Activated CD8-positive, alpha-beta memory T cell treated with anti-CD3 and anti-CD28 coated beads for 24 hours (primary cell): ENCODE measurements around the gene HMX1.

ENCODE experiments used
- DNase-seq: peaks from one replicate; pipeline ENCODE4 v3.0.0-alpha.2; 2020

The HMX1 gene

GRCh38 chr4:8838961-8839431 is 32.6 kb downstream of the HMX1 start:
- peak; percentile 44 for DNase-seq

DNA sequence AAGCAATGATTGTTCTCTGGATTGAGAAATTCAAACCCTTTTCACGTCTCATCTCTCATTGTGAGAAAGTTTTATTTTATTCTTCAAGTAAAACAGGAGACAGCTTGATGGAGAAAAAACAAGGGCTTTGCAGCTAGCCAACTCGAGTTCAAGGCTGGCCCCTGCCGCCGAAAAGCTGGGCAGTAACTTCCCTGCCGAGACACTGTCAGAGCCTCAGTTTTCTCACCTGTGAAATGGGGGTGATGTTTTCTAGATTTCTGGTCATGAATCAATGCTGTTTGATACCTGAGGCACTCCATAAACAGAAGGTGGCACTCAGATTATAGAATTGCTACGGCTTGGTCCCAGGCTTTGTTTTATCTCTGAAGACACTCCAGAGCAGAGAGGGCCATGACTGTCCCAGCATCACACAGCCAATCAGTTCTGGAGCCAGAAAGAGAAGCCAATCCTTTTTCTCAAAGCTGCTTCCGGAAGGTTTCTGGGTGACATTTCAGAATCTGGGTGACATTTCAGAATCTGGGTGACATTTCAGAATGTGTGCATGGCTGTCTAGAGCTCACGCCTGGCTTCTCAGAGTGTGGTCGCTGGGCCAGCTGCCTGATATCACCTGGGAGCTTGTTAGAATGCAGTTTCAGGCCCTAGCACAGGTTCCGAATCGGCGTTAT is 33.2 kb downstream of the HMX1 start:
- DNase-seq: peak; percentile 3

DNA sequence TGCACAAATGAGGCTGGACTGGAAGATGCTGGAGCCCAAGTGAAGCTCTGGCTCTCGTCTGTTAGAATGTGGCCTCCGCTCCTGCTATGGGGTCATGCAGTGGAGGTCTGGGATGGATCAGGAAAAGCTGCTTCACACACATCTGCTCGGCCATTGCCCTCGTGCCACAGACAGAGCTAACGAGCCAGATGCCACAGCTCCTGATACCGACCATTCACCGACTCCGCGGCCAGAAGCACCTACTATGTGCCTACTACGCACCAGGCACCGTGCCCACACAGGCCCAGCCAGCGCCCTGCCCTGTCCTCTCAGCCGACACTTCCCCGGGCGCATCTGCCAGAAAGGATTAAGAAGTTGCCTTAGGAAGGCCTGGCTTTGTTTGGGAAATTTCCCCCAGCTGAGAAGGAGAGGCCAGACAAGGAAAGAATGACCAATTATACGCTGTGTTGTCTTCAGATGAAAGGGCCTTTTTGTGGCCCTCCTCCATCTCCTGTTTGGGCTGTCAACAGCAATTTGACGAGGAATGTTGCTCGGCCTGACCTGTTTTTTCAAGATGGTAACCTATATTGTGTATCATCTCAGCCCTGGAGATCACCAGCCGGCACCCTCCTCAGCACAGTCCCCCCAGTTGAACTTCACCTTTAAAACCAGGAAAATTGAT is 34.3 kb downstream of the HMX1 start:
- DNase-seq: peak; percentile 38

DNA sequence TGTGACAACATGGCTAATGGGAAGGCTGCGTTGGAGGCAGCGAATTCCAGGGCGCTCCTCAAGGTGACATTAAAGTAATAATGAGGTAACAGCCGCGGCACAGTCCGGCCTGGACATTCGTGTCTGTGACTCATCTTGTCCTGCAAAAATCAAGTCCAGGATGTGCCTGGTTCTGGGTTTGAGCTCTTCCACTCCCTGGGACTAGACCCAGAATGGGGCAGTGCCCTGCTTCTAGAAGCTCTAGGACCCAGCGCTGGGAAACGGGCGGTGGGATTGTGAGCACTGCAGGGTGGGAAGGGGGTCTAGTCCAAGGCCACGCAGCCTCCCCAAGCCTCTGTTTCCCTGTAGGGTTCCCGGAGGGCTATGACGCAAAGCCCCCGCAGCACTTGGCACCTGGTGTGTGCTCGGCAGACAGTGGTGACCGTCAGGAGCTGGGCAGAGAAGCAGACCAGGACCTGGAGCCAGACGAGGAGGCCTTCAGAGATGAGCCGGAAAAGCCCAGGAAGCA is 34.9 kb downstream of the HMX1 start:
- DNase-seq: peak; percentile 21

DNA sequence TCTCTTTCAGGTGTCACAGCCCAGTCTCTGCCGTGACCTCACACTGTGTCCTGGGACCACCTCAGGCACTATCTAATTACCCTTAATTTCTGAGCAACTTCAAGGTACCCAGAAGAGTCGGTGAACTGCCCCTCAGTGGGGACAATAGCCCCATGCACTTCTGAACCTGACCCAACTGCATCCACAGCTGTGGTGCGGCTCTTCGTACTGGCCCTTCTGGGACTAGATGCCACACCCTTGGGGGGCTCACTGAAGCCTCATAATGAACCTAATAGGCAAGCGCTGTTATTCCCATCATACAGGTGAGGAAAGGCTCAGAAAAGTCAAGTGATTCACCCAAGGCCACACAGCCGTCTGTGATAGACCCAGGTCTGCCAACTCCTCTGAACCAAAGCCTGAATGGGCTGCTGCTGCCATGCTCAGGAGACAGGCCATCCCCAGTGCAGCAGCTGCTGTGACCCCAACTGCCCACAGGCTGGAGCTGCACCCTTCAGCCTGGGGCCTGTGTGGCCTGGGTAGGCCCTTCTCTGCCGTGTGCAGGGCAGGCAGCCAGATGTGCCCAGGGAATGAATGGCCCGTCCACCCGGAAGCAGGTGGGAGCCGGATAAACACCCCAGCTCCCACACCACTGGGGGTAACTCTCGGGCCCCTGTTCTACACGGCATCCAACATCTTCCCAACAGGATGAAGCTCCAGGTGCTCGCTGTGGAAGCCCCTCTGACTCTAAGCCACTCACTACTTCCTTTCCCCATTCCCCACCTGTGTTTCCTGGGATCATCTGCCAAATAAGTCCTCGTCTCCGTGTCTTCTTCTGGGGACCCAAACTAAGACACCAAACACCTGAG is 35.9 kb downstream of the HMX1 start:
- DNase-seq: peak; percentile 32

GRCh38 chr4:8834681-8835220 is 36.9 kb downstream of the HMX1 start:
- peak; percentile 28 for DNase-seq

GRCh38 chr4:8832113-8832915 is 39.3 kb downstream of the HMX1 start:
- peak; percentile 41 for DNase-seq

GRCh38 chr4:8831221-8832112 is 40.2 kb downstream of the HMX1 start:
- DNase-seq: peak; percentile 38

DNA sequence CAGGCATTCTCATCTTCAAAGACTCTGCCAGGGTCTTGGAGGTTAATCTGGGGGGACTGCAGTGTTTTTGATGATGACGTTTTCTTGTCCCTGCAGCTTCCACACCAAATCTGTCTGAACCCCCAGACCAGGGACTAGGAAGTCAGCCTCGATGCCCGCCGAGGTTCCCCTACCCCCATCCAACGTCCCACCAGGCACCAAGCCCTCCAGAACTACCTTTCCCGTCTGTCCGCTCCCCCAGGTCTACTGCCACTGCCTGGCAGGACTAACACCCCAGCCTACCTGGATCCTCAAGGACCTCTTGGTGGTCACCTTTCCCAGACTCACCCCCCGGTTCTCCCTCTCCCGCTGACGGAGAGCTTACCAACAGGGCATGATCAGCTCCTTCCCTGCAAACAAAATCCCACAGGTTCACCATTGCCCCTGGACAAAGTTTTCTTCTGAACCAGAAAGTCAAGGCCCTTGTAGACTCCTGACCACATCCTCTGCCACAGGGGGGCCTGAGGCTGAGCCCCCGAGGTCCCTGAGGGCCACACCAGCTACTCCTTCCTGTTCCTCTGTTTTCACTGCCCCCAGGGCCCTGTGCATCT is 40.9 kb downstream of the HMX1 start:
- peak; percentile 17 for DNase-seq

DNA sequence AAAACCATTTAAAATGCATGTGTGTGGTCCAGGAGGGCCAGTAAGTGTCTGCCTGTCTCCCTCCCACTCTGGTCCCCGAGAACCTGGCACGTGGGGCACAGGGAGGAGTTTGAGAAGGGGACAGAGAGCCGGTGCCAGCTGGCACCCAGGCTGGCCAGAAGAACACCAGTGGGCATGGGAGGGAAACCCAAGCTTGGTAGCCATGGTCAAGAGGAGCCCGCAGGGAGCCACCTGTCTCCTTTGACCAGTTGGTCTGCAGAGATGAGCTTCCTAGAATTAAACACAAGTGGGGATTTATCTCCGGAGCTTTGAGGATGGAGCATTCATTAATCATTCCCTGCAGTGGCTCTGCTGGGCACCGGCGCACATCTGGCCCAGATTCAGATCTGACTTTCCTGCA is 41.6 kb downstream of the HMX1 start:
- DNase-seq: peak; percentile 4

- DNase-seq: peak; percentile 11
These were observed 42.1 kb downstream of the HMX1 start for GRCh38 chr4:8829584-8829983.

DNA sequence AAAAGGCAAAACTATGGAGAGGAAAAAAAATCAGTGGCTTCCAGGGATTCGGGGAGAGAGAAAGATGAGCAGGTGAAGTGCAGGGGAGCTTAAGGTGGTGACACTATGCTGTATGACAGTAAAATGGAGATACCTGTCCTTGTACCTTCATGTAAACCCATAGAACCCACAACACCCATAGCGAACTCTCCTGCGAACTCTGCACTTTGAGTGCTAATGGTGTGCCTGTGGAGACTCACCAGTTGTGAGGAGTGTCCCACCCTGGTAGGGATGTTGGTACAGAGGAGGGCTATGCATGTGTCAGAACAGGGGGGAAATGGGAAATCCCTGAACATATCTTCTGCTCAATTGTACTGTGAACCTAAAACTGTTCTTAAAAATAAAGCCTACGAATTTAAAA is 42.8 kb downstream of the HMX1 start:
- DNase-seq: peak; percentile 3

- peak; percentile 32 for DNase-seq
These were observed 50.3 kb downstream of the HMX1 start for GRCh38 chr4:8821151-8821950.

DNA sequence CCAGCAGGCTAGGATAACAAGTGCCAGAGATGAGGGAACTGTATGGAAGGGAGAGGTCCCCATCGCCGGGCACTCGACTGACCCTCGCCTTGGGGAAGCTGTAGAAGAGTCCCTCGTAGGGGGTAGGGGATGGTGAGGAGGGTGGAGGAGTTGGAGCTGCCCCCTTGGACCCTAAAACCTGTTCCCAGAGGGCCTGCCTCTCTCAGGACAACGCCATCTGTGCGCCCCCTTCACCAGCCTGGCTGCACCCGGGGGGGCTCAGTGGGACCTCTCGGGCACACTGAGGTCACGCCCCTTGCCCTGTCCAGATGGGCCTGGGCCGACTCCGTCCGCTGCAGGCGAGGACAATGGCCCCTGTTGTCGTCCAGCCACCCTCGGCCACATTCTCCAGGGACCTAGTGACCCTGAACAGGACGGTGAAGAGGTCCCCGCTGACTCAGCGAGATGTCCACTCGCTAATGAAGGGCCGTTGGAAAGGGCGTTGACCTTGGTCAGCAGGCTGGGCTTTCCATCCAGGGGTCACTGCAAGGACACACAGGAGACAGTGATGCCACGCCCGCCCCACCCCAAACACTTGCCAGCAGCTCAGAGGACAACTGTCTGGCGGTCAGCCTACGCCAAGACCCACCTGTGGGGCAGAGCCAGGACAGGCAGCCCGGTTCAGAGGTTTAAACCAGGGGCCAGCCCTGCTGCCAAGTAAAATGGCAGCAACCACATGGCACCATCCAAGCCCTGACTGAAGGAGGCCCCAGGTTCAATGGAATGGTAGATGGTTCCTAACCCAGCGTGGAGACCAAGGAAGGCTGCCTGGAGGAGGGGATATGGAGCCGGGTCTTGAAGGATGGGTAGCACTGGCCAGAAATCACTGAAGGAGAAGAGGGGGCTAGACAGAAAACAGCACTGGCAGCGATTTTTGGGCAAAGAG is 51.2 kb downstream of the HMX1 start:
- DNase-seq: peak; percentile 26

DNA sequence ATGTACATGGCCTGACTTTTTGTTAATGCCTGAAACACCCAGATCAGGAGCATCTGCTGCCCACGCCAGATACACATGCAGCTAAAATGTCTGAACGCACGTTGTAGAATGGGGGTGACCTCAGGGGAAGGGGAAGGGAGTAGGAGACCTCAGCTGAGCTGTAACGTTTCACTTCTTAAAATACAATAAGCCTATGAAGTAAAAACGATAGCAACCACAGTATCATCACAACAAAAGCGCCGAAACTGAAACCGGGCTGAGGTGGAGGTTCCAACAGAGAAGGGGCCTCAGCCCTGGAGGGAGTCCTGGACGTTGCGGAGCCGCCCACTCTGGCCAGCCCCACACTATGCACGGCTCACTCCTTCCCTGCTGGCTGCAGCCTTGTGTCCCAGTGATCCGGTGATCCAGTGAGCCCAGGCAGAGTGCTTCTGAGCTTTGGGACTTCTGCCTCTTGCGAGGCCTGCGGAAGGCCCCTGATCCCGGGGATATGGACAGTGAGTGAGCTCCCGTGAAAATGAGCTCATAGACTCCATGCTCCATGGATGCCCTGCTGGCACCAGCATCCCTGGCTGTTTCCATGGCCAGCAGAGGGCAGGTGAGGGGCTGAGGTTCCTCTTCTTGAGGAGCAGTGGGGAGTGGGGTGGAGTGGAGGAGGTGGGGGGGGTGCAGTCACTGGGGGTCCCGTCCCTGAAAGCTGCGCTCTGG is 52.0 kb downstream of the HMX1 start:
- peak; percentile 17 for DNase-seq

DNA sequence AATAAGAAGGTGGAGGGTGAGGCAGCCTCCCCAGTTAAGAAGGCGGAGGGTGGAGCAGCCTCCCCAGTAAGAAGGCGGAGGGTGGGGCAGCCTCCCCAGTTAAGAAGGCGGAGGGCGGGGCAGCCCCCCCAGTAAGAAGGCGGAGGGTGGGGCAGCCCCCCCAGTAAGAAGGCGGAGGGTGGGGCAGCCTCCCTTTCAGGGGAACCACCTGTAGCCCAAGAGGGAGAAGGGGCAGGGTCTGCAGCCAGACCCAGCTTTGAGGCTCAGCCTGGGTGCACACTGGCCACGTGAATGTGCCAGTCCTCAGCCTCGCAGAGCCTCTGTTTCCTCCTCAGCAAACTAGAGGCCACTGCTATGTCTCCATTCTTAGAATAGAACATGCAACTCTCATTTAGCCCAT is 52.6 kb downstream of the HMX1 start:
- DNase-seq: peak; percentile 17

DNA sequence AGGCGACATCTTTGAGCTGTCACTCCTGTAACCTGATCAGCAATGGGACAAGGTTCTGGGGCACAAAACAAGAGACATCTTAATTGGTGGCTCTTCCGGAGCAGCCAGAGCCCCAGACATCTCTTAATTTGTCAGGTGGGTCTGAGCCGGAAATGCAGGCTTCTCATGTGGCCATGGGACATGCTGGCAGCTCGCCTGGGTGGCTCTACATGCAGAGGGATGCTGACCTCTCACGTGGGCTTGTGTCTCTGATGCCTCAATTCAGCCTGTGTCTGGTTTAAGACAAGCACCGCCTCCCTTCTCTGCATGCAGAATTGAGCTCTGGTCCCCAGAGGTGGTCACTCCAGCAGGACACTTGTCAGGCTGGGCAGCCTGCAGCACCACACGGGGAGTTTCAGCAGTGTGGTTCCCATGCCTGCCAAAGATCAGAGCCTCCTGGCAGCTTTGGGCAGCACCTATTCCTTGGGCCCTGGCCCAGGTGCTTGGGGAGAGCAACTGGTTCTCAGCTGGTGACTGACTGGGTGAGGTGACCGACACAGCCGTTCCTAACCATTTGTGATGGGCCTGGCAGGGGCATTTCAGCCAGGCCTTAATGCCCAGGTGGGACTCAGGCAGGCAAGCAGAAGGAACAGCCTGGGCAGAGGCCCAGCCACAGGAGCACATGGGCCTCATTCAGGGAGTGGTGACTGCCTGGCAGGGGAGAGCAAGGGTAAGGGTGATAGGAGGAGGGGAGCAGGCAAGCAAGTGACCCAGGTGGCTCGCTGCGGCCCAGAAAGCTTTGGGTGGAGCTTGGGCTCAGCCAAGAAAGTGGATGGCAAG is 53.4 kb downstream of the HMX1 start:
- DNase-seq: peak; percentile 40

- DNase-seq: no peak
These were observed 53.9 kb downstream of the HMX1 start for GRCh38 chr4:8817813-8818062.
